Bronchial epithelial cell (primary cell): ENCODE results near the gene PLCD1. TPM values are rescaled to one million over a fixed set of nuclear protein-coding genes. Genes with fewer than 3 reads are reported as not detected.

Experiments used
- DNase-seq: peaks from one replicate; pipeline ENCODE4 v3.0.0-alpha.2; 2010; ENCODE audit warnings: low read depth
- FAIRE-seq: peaks from 2 replicates; lab custom pipeline; 2011; peaks lifted over from hg19 to GRCh38; lab: Jason Lieb, UNC
- H3K27me3 ChIP-seq: 2 replicates; pipeline ENCODE4 v1.5.1; 2011; ENCODE audit warnings: low read length; ENCODE audit not compliant: control insufficient read depth, insufficient read depth
- H3K36me3 ChIP-seq: 2 replicates; pipeline ENCODE4 v1.5.1; 2011; ENCODE audit warnings: low read length; ENCODE audit not compliant: control insufficient read depth, insufficient read depth
- H3K4me3 ChIP-seq: 2 replicates; pipeline ENCODE4 v1.5.1; 2011; ENCODE audit warnings: mild to moderate bottlenecking, low read depth, low read length, control low read depth
- total RNA-seq: library from RNA; depleted of rRNA; stranded (reverse); fragments of >200 nt; gene quantifications from 2 replicates; pipeline ENCODE4 v1.2.1, GENCODE V29; 2014
- TF ChIP-seq, protein P1 (sequence below): IDR thresholded peaks from 2 replicates; pipeline ENCODE4 v1.5.1; 2011; ENCODE audit warnings: mild to moderate bottlenecking, moderate library complexity, low read length, control low read depth, inconsistent platforms; ENCODE audit not compliant: insufficient read depth, severe bottlenecking

PLCD1 gene
- total RNA-seq, 1 donor from 2014 or later, result 24.2 TPM

- Histone ChIP-seq H3K36me3 (peaks cover 9% of the 10 kb centered on the region), H3K27me3 (no peaks in the 10 kb centered on the region), H3K4me3 (no peak overlapping the region)
- DNase-seq (no peak), FAIRE-seq (no peak)
- TF ChIP-seq, protein P1, sequence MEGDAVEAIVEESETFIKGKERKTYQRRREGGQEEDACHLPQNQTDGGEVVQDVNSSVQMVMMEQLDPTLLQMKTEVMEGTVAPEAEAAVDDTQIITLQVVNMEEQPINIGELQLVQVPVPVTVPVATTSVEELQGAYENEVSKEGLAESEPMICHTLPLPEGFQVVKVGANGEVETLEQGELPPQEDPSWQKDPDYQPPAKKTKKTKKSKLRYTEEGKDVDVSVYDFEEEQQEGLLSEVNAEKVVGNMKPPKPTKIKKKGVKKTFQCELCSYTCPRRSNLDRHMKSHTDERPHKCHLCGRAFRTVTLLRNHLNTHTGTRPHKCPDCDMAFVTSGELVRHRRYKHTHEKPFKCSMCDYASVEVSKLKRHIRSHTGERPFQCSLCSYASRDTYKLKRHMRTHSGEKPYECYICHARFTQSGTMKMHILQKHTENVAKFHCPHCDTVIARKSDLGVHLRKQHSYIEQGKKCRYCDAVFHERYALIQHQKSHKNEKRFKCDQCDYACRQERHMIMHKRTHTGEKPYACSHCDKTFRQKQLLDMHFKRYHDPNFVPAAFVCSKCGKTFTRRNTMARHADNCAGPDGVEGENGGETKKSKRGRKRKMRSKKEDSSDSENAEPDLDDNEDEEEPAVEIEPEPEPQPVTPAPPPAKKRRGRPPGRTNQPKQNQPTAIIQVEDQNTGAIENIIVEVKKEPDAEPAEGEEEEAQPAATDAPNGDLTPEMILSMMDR, result no peak
These were observed 67.6 kb downstream of the PLCD1 start for GRCh38 chr3:37961622-37962431.

GRCh38 chr3:37957539-37957936 lies 71.9 kb downstream of the PLCD1 start:
- FAIRE-seq (no peak), DNase-seq (no peak)
- TF ChIP-seq, protein P1, result no peak
- H3K27me3 ChIP-seq, result no peaks in the 10 kb centered on the region
- no peak overlapping the region for H3K4me3 ChIP-seq
- H3K36me3 ChIP-seq, result peaks cover 17% of the 10 kb centered on the region

Other genes starting within 250 kb of the PLCD1 start
- 50.4 and 80.6 TPM in 2 replicates for gene CTDSPL, start 167.8 kb downstream of the PLCD1 start, total RNA-seq
- gene VILL, start 38.9 kb downstream of the PLCD1 start, total RNA-seq, result 121 and 171 TPM in 2 replicates
- gene DLEC1, start 9.6 kb upstream of the PLCD1 start, total RNA-seq, result 0.26 TPM in 2 replicates
- 54.2 and 82.2 TPM in 2 replicates for gene ACAA1, start 107.5 kb upstream of the PLCD1 start, total RNA-seq
- 14.7 and 21.5 TPM in 2 replicates for gene MYD88, start 109.0 kb upstream of the PLCD1 start, total RNA-seq
- 95.3 and 121 TPM in 2 replicates for gene OXSR1, start 135.9 kb upstream of the PLCD1 start, total RNA-seq
- gene SLC22A13, start 236.2 kb upstream of the PLCD1 start, total RNA-seq, result 0.77 and 0.79 TPM in 2 replicates